ENCODE data around the gene ADAMTSL5. TPM values are rescaled to one million over a fixed set of nuclear protein-coding genes. Genes with fewer than 3 reads are reported as not detected.

The ADAMTSL5 gene
- polyA plus RNA-seq, 3 donors, result 0.09 TPM; not detected in 2

DNA sequence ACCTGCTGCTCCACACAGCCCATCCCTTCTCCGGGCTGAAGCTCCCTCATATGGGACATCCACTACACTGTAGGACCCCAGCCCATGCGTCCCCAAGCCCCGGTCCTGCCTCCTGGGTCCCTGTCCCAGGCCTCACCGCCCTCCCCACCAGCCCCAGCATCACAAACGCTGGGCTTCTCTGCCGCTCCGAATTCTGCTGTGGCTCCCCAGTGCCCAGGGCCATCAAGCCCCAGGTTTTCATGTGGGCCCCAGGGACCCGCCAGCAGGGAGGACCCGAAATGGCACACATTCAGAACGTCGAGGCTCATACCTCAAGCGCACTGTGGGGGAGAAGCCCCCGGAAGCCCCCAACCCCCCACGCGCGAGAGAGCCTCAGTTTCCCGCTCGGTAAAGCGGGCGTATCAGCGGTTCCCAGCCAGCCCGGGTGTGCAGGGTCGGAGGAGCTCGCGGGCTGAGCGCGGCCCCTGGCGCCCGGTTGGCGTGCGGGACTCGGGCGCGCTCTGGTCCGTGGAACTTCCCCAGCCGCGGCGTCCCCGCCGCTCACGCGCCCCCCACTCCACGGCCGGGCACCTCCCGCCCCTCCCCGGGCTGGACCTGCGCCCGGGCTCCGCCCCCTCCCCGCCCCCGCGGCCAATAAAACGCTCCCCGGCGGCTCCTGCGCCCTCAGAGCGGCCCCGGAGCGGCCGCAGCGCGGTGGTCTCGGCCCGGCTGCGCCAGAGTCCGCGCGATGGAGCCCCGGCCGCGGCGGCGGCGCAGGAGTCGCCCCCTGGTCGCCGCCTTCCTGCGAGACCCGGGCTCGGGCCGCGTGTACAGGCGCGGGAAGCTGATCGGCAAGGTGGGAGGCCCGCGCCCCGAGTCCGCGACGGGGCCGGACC is 10.8 kb upstream of the ADAMTSL5 start, which contains the start of gene PLK5:
Gene PLK5, plus strand, starts transcription at position 666 of the 875 bp plus-strand sequence. CDS start 2,920 bp downstream, outside the sequence.
- H3K4me1 Mint-ChIP-seq, result peaks cover 3% of the 10 kb centered on the region
- no peaks in the 10 kb centered on the region for H3K79me2 ChIP-seq (ENCODE audit: insufficient read depth, low read length)
- peaks cover 25 to 48% (median 34%) of the 10 kb centered on the region in 3 donors for H3K27me3 Mint-ChIP-seq (ENCODE audit: low read depth in 3 of 3)
- peaks cover 5 to 30% of the 10 kb centered on the region in 2 donors for H3K27me3 ChIP-seq (ENCODE audit: control insufficient read depth in 2 of 2, insufficient read depth in 2 of 2, low read length in 2 of 2)
- no peak within 1 kb of the TSS for H2AFZ ChIP-seq (ENCODE audit: insufficient read depth, low read depth, low read length, poor library complexity, severe bottlenecking)
- no peak within 1 kb of the TSS for H3K4me2 ChIP-seq (replicated peaks; ENCODE audit: extremely low read depth, low read length, poor library complexity, severe bottlenecking)
- H3K9me3 ChIP-seq (replicated peaks in 1 of 2; ENCODE audit: control insufficient read depth in 1 of 2, insufficient read depth in 1 of 2, low read length in 2 of 2), result no peaks in the 10 kb centered on the region
- TF ChIP-seq, protein P1, sequence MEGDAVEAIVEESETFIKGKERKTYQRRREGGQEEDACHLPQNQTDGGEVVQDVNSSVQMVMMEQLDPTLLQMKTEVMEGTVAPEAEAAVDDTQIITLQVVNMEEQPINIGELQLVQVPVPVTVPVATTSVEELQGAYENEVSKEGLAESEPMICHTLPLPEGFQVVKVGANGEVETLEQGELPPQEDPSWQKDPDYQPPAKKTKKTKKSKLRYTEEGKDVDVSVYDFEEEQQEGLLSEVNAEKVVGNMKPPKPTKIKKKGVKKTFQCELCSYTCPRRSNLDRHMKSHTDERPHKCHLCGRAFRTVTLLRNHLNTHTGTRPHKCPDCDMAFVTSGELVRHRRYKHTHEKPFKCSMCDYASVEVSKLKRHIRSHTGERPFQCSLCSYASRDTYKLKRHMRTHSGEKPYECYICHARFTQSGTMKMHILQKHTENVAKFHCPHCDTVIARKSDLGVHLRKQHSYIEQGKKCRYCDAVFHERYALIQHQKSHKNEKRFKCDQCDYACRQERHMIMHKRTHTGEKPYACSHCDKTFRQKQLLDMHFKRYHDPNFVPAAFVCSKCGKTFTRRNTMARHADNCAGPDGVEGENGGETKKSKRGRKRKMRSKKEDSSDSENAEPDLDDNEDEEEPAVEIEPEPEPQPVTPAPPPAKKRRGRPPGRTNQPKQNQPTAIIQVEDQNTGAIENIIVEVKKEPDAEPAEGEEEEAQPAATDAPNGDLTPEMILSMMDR (IDR thresholded peaks at IDR 0.05), result no peak
- H3K4me3 Mint-ChIP-seq, result peak within 1 kb of the TSS in 1 of 2 donors; percentile 84
- no peak within 1 kb of the TSS for H3K27ac Mint-ChIP-seq
- H4K20me1 ChIP-seq (ENCODE audit: insufficient read depth, low read length), result no peaks in the 10 kb centered on the region
- H3K9me3 Mint-ChIP-seq, result peaks cover 0 to 7% (median 5%) of the 10 kb centered on the region in 7 donors
- DNase-seq, result no peak
- no peak within 1 kb of the TSS for H3K27ac ChIP-seq (ENCODE audit: low read depth in 1 of 2, low read length in 2 of 2)
- 7% methylated on average over 89 of the region's 92 CpGs for WGBS (ENCODE audit: insufficient coverage)
- intact Hi-C loops (cut with micrococcal nuclease), result no loop called here
- no peak within 1 kb of the TSS for H3K9ac ChIP-seq (ENCODE audit: insufficient read depth, low read length, poor library complexity, severe bottlenecking)
- H3K4me3 ChIP-seq (replicated peaks in 1 of 3; ENCODE audit: low read depth in 2 of 3, low read length in 3 of 3), result no peak within 1 kb of the TSS
- H3K36me3 Mint-ChIP-seq, result peaks cover 0 to 3% of the 10 kb centered on the region in 2 donors
- no peaks in the 10 kb centered on the region for H3K36me3 ChIP-seq (replicated peaks in 1 of 2; ENCODE audit: control insufficient read depth in 1 of 2, insufficient read depth in 2 of 2, low read length in 2 of 2)
- H3K4me1 ChIP-seq (ENCODE audit: control insufficient read depth in 1 of 2, insufficient read depth in 2 of 2, low read length in 2 of 2), result no peaks in the 10 kb centered on the region

DNA sequence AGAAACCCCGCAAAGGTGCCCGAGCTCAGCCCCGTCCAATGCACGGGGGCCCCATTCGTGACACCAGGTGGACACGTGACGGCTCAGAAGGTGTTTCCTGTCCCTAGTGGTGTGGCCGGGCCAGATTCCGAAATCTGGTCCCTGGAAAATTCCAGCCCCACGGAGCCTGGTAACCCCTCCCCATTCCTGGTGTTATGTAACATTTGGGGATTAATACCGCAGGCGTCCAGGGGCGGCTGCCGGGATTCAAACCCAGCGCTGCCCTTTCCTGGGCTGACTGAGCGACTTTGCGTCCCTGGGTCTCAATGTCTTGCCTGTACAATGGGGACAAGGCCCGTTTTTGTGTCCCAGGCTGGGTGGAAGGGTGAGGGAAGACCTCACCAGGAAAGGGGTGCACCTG is 10.0 kb upstream of the ADAMTSL5 start:
- Mint-ChIP-seq H3K36me3 (peaks cover 0 to 3% of the 10 kb centered on the region in 2 donors), H3K27me3 (ENCODE audit: low read depth in 3 of 3) (peaks cover 25 to 51% (median 40%) of the 10 kb centered on the region in 3 donors), H3K4me3 (peak overlapping the region in 1 of 2 donors; percentile 84), H3K27ac (no peak overlapping the region), H3K9me3 (peaks cover 0 to 7% (median 5%) of the 10 kb centered on the region in 7 donors), H3K4me1 (peaks cover 3% of the 10 kb centered on the region)
- no peaks in the 10 kb centered on the region for H3K4me1 ChIP-seq (ENCODE audit: control insufficient read depth in 1 of 2, insufficient read depth in 2 of 2, low read length in 2 of 2)
- H3K27ac ChIP-seq (ENCODE audit: low read depth in 1 of 2, low read length in 2 of 2), result no peak overlapping the region
- no peak overlapping the region for H3K4me2 ChIP-seq (replicated peaks; ENCODE audit: extremely low read depth, low read length, poor library complexity, severe bottlenecking)
- H3K36me3 ChIP-seq (replicated peaks in 1 of 2; ENCODE audit: control insufficient read depth in 1 of 2, insufficient read depth in 2 of 2, low read length in 2 of 2), result no peaks in the 10 kb centered on the region
- WGBS (ENCODE audit: insufficient coverage), result 75% methylated on average over 16 of the region's 18 CpGs
- no peaks in the 10 kb centered on the region for H3K9me3 ChIP-seq (replicated peaks in 1 of 2; ENCODE audit: control insufficient read depth in 1 of 2, insufficient read depth in 1 of 2, low read length in 2 of 2)
- intact Hi-C loops (cut with micrococcal nuclease), result no loop called here
- TF ChIP-seq, protein P1 (IDR thresholded peaks at IDR 0.05), result no peak
- no peak overlapping the region for H3K9ac ChIP-seq (ENCODE audit: insufficient read depth, low read length, poor library complexity, severe bottlenecking)
- H3K4me3 ChIP-seq (replicated peaks in 1 of 3; ENCODE audit: low read depth in 2 of 3, low read length in 3 of 3), result no peak overlapping the region
- DNase-seq, result no peak
- no peak overlapping the region for H2AFZ ChIP-seq (ENCODE audit: insufficient read depth, low read depth, low read length, poor library complexity, severe bottlenecking)
- H3K79me2 ChIP-seq (ENCODE audit: insufficient read depth, low read length), result no peaks in the 10 kb centered on the region
- H3K27me3 ChIP-seq (ENCODE audit: control insufficient read depth in 2 of 2, insufficient read depth in 2 of 2, low read length in 2 of 2), result peaks cover 5 to 30% of the 10 kb centered on the region in 2 donors
- no peaks in the 10 kb centered on the region for H4K20me1 ChIP-seq (ENCODE audit: insufficient read depth, low read length)

Data from CD14-positive monocyte (primary cell).